ENCODE results near the gene CDH4. TPM values are rescaled to one million over a fixed set of nuclear protein-coding genes. Genes with fewer than 3 reads are reported as not detected.

The CDH4 gene
- total and polyA plus RNA-seq, 3 experiments from 2014 or later, result 0.22 TPM; not detected in 2

DNA sequence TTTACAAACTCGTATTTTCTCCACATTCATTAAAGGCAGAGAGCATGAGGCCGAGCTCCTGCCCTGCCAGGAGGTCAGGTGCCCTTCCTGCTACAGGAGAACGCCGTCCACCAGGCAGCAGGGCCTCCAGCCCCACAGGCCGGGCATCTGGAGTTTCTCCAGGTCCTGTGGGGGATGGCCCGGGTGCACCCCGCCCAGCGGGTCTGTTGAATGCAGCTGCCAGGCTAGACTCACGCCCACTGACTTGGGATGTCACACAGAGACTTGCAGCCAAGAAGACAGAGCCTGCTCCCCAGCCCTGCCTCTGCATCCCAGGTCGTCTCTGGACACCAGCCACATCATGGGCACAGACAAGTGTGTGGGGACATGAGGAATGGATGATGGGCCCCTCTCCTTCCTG is 376.4 kb downstream of the CDH4 start:
- Histone ChIP-seq H3K27me3 (ENCODE audit: insufficient read depth, low read length, poor library complexity, severe bottlenecking) (no peaks in the 10 kb centered on the region), H3K4me3 (ENCODE audit: low read length) (no peak overlapping the region), H3K36me3 (ENCODE audit: insufficient read depth, low read length) (no peaks in the 10 kb centered on the region), H3K4me1 (ENCODE audit: insufficient read depth, low read length) (no peaks in the 10 kb centered on the region), H3K9me3 (ENCODE audit: low read length) (no peaks in the 10 kb centered on the region), H3K27ac (ENCODE audit: low read depth, low read length) (no peak overlapping the region)
- Mint-ChIP-seq H3K4me3 (no peak overlapping the region), H3K27me3 (no peaks in the 10 kb centered on the region), H3K4me1 (no peaks in the 10 kb centered on the region), H3K27ac (no peak overlapping the region), H3K36me3 (no peaks in the 10 kb centered on the region), H3K9me3 (no peaks in the 10 kb centered on the region)
- POLR2A ChIA-PET, result no interaction called here
- CTCF ChIA-PET, result no interaction called here
- no peak for DNase-seq

DNA sequence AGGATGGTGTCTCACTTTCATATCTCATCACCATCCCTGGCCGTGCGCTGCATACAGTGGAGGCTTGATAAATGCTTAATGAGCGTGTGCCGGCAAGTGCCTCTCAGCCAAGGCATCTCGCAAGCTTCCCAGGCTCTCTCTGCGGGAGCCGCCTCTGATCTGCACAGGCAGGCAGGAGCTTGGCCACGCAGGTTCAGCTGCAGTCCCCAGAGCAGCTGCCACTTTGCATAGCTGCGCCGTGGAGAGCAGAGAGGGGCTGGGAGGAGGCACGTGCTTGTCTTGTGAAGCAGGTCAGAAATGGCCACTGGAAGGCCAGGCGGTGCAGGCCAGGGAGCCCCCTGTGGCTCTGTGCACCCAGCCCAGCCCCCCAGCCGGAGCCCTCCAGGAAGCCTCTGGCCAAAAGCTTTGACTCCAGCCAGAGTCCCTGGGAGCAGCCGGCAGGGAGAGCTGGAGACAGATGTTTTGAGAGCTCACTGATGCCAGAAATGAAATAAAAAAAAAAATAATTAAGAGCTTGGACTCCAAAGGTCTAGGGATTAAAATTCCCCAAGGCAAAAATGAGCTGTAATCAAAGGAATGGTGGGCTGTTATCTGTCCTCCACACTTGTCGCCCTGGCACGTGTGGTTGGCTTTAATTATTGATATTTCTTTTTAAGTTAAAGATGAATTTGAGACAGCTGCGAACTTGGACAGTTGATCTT is 377.0 kb downstream of the CDH4 start:
- Mint-ChIP-seq H3K27me3 (no peaks in the 10 kb centered on the region), H3K36me3 (no peaks in the 10 kb centered on the region), H3K9me3 (no peaks in the 10 kb centered on the region), H3K4me1 (no peaks in the 10 kb centered on the region), H3K27ac (no peak overlapping the region), H3K4me3 (no peak overlapping the region)
- POLR2A ChIA-PET, result no interaction called here
- H3K4me3 ChIP-seq (ENCODE audit: low read length), result no peak overlapping the region
- no peaks in the 10 kb centered on the region for H3K4me1 ChIP-seq (ENCODE audit: insufficient read depth, low read length)
- CTCF ChIA-PET, result no interaction called here
- DNase-seq, result no peak
- H3K36me3 ChIP-seq (ENCODE audit: insufficient read depth, low read length), result no peaks in the 10 kb centered on the region
- no peaks in the 10 kb centered on the region for H3K27me3 ChIP-seq (ENCODE audit: insufficient read depth, low read length, poor library complexity, severe bottlenecking)
- H3K27ac ChIP-seq (ENCODE audit: low read depth, low read length), result no peak overlapping the region
- no peaks in the 10 kb centered on the region for H3K9me3 ChIP-seq (ENCODE audit: low read length)

DNA sequence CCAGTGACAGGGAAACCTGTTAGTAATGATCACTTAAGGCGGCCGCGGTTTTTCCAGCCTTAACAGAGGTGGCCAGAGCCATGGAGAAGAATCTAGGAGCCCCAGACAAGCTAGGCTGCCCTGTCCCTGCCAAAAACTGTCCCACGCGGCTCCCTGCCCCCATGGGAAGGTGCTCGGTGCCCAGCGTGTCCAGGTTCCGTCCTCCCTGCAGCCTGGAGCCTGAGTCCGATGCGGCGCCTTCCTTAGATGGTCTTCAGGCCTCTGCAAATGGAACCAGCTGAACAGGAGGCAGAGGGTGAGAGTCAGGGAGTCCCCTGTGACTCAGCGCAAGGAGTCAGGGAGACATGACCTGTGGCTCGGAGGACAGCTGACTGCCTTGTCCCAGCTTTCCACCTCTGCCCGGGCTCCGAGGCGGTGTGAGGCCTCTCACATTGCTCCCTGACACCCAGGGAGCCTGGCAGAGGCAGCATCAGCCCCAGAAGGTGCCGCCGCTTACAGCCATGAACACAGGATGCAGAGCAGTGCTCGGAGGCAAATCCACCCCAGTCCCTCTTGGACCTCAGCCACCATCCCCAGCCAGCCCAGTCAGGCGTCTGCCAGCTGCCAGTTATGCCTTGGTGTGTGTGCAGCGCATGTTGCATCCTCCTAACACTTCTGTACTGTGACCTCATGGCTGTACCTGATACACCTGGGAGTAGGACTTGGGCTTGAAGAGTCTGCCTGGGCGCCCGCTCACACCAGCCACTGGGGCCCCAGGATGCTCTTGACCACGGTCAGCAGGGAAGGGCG is 377.7 kb downstream of the CDH4 start:
- H3K36me3 Mint-ChIP-seq, result no peaks in the 10 kb centered on the region
- DNase-seq, result no peak
- no peak overlapping the region for H3K4me3 ChIP-seq (ENCODE audit: low read length)
- no peaks in the 10 kb centered on the region for H3K27me3 Mint-ChIP-seq
- no peak overlapping the region for H3K4me3 Mint-ChIP-seq
- no peaks in the 10 kb centered on the region for H3K4me1 ChIP-seq (ENCODE audit: insufficient read depth, low read length)
- H3K27me3 ChIP-seq (ENCODE audit: insufficient read depth, low read length, poor library complexity, severe bottlenecking), result no peaks in the 10 kb centered on the region
- no peaks in the 10 kb centered on the region for H3K4me1 Mint-ChIP-seq
- peaks cover 0 to 2% (median 0%) of the 10 kb centered on the region in 5 donors for H3K9me3 Mint-ChIP-seq
- H3K36me3 ChIP-seq (ENCODE audit: insufficient read depth, low read length), result no peaks in the 10 kb centered on the region
- CTCF ChIA-PET, result no interaction called here
- H3K9me3 ChIP-seq (ENCODE audit: low read length), result no peaks in the 10 kb centered on the region
- no peak overlapping the region for H3K27ac Mint-ChIP-seq
- POLR2A ChIA-PET, result no interaction called here
- no peak overlapping the region for H3K27ac ChIP-seq (ENCODE audit: low read depth, low read length)

DNA sequence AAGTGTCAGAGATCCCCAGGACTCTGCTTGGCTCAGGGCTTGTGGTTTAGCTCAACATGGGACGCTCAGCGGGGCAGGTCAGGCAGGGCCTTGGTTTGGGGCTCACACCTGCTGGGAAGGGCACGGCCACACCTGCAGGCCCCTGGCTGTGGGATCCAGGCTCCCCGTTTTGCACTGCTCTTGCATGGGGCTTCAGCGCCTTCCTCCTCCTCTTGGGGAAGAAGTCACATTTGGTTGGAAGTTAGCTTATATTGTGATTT is 378.3 kb downstream of the CDH4 start:
- Mint-ChIP-seq H3K36me3 (no peaks in the 10 kb centered on the region), H3K4me3 (no peak overlapping the region), H3K4me1 (no peaks in the 10 kb centered on the region), H3K27ac (no peak overlapping the region), H3K27me3 (no peaks in the 10 kb centered on the region), H3K9me3 (peaks cover 0 to 2% (median 0%) of the 10 kb centered on the region in 5 donors)
- Histone ChIP-seq H3K9me3 (ENCODE audit: low read length) (no peaks in the 10 kb centered on the region), H3K27ac (ENCODE audit: low read depth, low read length) (no peak overlapping the region), H3K4me3 (ENCODE audit: low read length) (no peak overlapping the region), H3K4me1 (ENCODE audit: insufficient read depth, low read length) (no peaks in the 10 kb centered on the region), H3K27me3 (ENCODE audit: insufficient read depth, low read length, poor library complexity, severe bottlenecking) (no peaks in the 10 kb centered on the region), H3K36me3 (ENCODE audit: insufficient read depth, low read length) (no peaks in the 10 kb centered on the region)
- DNase-seq, result no peak
- CTCF ChIA-PET, result no interaction called here
- POLR2A ChIA-PET, result no interaction called here

DNA sequence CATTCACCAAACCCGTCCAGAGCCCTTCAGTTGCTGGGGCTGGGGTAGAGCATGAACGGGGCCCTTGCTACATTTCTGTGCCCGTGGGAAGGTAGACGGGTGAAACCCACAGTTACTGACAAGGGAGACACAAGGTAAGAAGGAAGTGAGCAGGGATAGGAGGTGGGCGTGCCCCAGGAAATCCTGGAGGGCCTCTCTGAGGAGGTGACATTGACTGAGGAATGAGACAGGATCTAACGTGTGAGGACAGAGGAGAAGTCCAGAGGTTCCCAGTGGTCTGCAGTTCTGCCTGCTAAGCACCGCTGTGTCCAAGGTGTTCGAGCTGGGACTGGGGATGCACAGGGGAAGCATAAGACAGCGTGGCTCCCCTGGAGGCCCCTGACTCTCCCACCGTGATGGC is 378.8 kb downstream of the CDH4 start:
- no peaks in the 10 kb centered on the region for H3K4me1 Mint-ChIP-seq
- ChIA-PET POLR2A (no interaction called here), CTCF (no interaction called here)
- Histone ChIP-seq H3K27ac (ENCODE audit: low read depth, low read length) (no peak overlapping the region), H3K4me1 (ENCODE audit: insufficient read depth, low read length) (no peaks in the 10 kb centered on the region), H3K4me3 (ENCODE audit: low read length) (no peak overlapping the region), H3K9me3 (ENCODE audit: low read length) (no peaks in the 10 kb centered on the region), H3K36me3 (ENCODE audit: insufficient read depth, low read length) (no peaks in the 10 kb centered on the region), H3K27me3 (ENCODE audit: insufficient read depth, low read length, poor library complexity, severe bottlenecking) (no peaks in the 10 kb centered on the region)
- DNase-seq, result no peak
- no peak overlapping the region for H3K4me3 Mint-ChIP-seq
- peaks cover 0 to 2% (median 0%) of the 10 kb centered on the region in 5 donors for H3K9me3 Mint-ChIP-seq
- no peaks in the 10 kb centered on the region for H3K36me3 Mint-ChIP-seq
- H3K27ac Mint-ChIP-seq, result no peak overlapping the region
- H3K27me3 Mint-ChIP-seq, result no peaks in the 10 kb centered on the region

DNA sequence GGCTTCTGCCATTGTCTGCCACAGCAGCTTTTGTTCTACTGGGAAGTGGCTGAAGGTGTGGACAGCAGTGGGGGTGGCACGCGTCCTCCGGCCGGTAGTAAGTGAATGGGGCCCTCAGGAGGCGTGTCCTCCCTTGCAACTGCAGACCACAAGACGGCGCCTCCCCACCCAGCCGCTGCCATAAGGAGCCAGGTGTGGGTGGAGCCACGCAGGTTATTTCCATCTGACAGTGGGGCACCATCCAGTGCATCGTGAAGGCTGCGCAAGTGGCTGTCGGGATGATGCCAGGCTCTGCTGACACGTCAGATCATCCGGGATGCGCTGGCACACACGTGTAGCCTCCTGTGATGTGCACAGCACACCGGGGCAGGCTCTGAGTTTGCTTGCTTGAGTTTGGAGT is 379.7 kb downstream of the CDH4 start:
- Mint-ChIP-seq H3K27ac (no peak overlapping the region), H3K36me3 (no peaks in the 10 kb centered on the region), H3K4me3 (no peak overlapping the region), H3K4me1 (no peaks in the 10 kb centered on the region), H3K9me3 (peaks cover 0 to 2% (median 0%) of the 10 kb centered on the region in 5 donors), H3K27me3 (no peaks in the 10 kb centered on the region)
- no peak for DNase-seq
- POLR2A ChIA-PET, result no interaction called here
- Histone ChIP-seq H3K27me3 (ENCODE audit: insufficient read depth, low read length, poor library complexity, severe bottlenecking) (no peaks in the 10 kb centered on the region), H3K4me3 (ENCODE audit: low read length) (no peak overlapping the region), H3K36me3 (ENCODE audit: insufficient read depth, low read length) (no peaks in the 10 kb centered on the region), H3K9me3 (ENCODE audit: low read length) (no peaks in the 10 kb centered on the region), H3K27ac (ENCODE audit: low read depth, low read length) (no peak overlapping the region), H3K4me1 (ENCODE audit: insufficient read depth, low read length) (no peaks in the 10 kb centered on the region)
- CTCF ChIA-PET, result no interaction called here

DNA sequence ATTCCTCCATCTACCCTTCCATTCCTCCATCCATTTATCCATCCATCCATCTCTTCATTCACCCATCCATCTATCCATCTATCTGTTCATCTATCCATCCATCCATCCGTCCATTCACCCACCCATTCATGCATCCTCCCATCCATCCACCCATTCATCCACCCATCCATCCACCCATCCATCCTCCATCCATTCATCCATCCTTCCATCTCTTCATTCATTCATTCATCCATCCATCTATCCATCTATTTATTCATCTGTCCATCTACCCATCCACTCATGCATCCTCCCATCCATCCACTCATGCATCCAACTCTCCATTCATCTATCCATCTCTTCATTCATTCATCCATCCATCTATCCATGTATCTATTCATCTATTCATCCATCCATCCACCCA is 380.9 kb downstream of the CDH4 start:
- no peaks in the 10 kb centered on the region for H3K9me3 ChIP-seq (ENCODE audit: low read length)
- Mint-ChIP-seq H3K27me3 (peaks cover 0 to 2% of the 10 kb centered on the region in 2 donors), H3K4me3 (no peak overlapping the region), H3K36me3 (no peaks in the 10 kb centered on the region), H3K9me3 (peaks cover 0 to 2% (median 0%) of the 10 kb centered on the region in 5 donors), H3K27ac (no peak overlapping the region), H3K4me1 (no peaks in the 10 kb centered on the region)
- no peak for DNase-seq
- no peak overlapping the region for H3K27ac ChIP-seq (ENCODE audit: low read depth, low read length)
- CTCF ChIA-PET, result no interaction called here
- no peaks in the 10 kb centered on the region for H3K27me3 ChIP-seq (ENCODE audit: insufficient read depth, low read length, poor library complexity, severe bottlenecking)
- no peaks in the 10 kb centered on the region for H3K4me1 ChIP-seq (ENCODE audit: insufficient read depth, low read length)
- no peaks in the 10 kb centered on the region for H3K36me3 ChIP-seq (ENCODE audit: insufficient read depth, low read length)
- H3K4me3 ChIP-seq (ENCODE audit: low read length), result no peak overlapping the region
- POLR2A ChIA-PET, result no interaction called here

DNA sequence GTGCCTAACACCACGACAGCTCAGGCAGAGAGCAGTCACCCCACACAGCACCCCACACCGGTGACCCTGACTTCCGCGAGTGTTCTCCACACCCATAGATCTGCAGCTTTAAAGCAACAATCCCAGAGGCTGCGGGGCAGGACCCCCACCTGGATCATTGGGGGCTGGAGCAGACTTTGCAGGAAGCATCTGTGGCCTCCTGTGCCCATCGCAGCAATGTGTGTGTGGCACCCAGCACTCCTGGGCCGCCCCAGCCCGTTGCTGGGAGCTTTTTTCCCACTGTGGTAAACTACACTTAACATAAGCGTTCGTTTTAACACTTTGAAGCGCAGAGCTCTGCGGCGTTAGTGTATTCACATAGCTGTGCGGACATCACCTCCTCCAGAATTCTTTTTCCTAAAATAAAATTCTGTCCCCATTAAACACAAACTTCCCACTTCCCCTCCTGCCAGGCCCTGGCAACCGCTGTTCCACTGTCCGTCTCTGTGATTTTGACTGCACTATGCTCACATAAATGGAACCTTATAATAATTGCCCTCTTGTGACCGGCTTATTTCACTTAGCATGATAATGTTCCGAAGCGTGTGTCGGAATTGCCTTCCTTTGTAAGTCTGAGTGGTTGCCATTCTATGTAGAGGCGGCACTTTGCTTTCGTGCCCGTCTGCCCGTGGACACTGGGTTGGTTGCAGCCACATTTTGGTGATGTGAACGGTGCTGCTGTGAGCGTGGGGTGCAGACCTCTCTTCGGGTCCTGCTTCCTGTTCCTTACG is 382.5 kb downstream of the CDH4 start:
- Mint-ChIP-seq H3K27me3 (peaks cover 0 to 2% of the 10 kb centered on the region in 2 donors), H3K36me3 (no peaks in the 10 kb centered on the region), H3K27ac (no peak overlapping the region), H3K4me3 (no peak overlapping the region), H3K9me3 (peaks cover 0 to 2% (median 0%) of the 10 kb centered on the region in 5 donors), H3K4me1 (no peaks in the 10 kb centered on the region)
- Histone ChIP-seq H3K27ac (ENCODE audit: low read depth, low read length) (no peak overlapping the region), H3K27me3 (ENCODE audit: insufficient read depth, low read length, poor library complexity, severe bottlenecking) (no peaks in the 10 kb centered on the region), H3K4me3 (ENCODE audit: low read length) (no peak overlapping the region), H3K36me3 (ENCODE audit: insufficient read depth, low read length) (no peaks in the 10 kb centered on the region), H3K9me3 (ENCODE audit: low read length) (no peaks in the 10 kb centered on the region), H3K4me1 (ENCODE audit: insufficient read depth, low read length) (no peaks in the 10 kb centered on the region)
- POLR2A ChIA-PET, result no interaction called here
- CTCF ChIA-PET, result no interaction called here
- no peak for DNase-seq
